ENCODE measurements around the gene SHISA6. TPM values are rescaled to one million over a fixed set of nuclear protein-coding genes. Genes with fewer than 3 reads are reported as not detected.

Gene SHISA6
- polyA plus RNA-seq, 1 of the 3 experiments (the other 2 are of a cell fraction): not detected

DNA sequence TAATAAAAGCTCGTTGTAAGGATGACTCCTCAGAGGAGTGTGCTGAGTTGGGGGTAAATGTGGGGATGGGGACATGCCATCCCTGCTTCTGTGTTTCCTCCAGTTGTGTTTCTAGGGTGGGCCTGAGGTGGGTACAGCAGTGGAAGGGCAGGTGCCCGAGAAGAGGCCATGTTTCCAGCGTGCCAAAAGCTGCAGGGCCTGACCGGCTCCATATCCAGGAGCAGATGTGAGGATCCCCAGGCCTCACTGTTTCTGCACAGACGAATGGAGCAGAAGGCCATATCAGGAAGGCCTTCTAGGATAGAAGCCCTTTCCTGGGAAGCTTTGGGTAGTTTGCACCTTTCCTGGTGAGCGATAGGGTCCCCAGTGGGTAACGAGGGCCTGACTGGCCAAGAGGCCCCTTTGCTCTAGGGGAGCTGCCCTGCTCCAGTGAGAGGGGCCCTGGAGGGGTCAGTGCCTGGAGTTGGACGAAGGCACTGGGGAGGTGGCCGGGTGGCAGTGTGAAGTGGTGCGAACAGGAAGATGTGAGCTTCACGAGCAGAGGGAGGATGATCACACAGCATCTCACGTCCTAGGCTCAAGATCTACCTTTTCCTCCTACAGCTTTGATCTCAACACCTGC lies 62.9 kb downstream of the SHISA6 start:
- Histone ChIP-seq H3K27me3 (ENCODE audit: insufficient read depth) (no peaks in the 10 kb centered on the region), H4K20me1 (ENCODE audit: insufficient read depth) (no peaks in the 10 kb centered on the region), H3K9ac (no peak overlapping the region), H3K4me1 (ENCODE audit: control insufficient read depth in 1 of 2, insufficient read depth in 2 of 2, low read depth in 1 of 2, low read length in 1 of 2) (no peaks in the 10 kb centered on the region), H3K4me2 (no peak overlapping the region), H3F3A (replicated peaks; ENCODE audit: insufficient read depth) (no peaks in the 10 kb centered on the region), H3K27ac (ENCODE audit: low read depth in 2 of 2, low read length in 1 of 2) (no peak overlapping the region), H3K9me3 (no peaks in the 10 kb centered on the region), H2AFZ (ENCODE audit: low read depth) (no peak overlapping the region), H3K4me3 (ENCODE audit: low read depth in 2 of 2, low read length in 1 of 2) (no peak overlapping the region), H3K9me2 (no peaks in the 10 kb centered on the region), H3K79me2 (ENCODE audit: insufficient read depth) (no peaks in the 10 kb centered on the region), H3K36me3 (replicated peaks in 1 of 2; ENCODE audit: control insufficient read depth in 1 of 2, insufficient read depth in 2 of 2, low read length in 1 of 2) (no peaks in the 10 kb centered on the region)
- WGBS (ENCODE audit: low lambda C conversion rate): 17% methylated on average over 10 of the region's 12 CpGs
- TF ChIP-seq TAF1 (IDR thresholded peaks at IDR 0.05; ENCODE audit: borderline replicate concordance, low read depth, low read length): no peak
- no peak for TF ChIP-seq FOXJ3 (CRISPR knock-in tag; IDR thresholded peaks at IDR 0.05)
- no peak for TF ChIP-seq POLR2AphosphoS5 (IDR thresholded peaks at IDR 0.05; ENCODE audit: low read depth, low read length)
- TF ChIP-seq SIN3A (IDR thresholded peaks at IDR 0.05; ENCODE audit: borderline replicate concordance, low read depth, low read length): no peak
- TF ChIP-seq EP300 (IDR thresholded peaks at IDR 0.05; ENCODE audit: borderline replicate concordance in 1 of 2, low read depth in 1 of 2, low read length in 1 of 2): no peak
- no peak for TF ChIP-seq ELF1 (IDR thresholded peaks at IDR 0.05)
- TF ChIP-seq NFIC (IDR thresholded peaks at IDR 0.05; ENCODE audit: borderline replicate concordance): no peak
- no peak for TF ChIP-seq TEAD4 (IDR thresholded peaks at IDR 0.05; ENCODE audit: borderline replicate concordance, insufficient read depth)
- no peak for TF ChIP-seq YY1 (IDR thresholded peaks at IDR 0.05; ENCODE audit: low read depth)
- TF ChIP-seq RAD21 (IDR thresholded peaks at IDR 0.05; ENCODE audit: low read length): no peak
- TF ChIP-seq, protein P1, sequence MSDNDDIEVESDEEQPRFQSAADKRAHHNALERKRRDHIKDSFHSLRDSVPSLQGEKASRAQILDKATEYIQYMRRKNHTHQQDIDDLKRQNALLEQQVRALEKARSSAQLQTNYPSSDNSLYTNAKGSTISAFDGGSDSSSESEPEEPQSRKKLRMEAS (IDR thresholded peaks at IDR 0.05; ENCODE audit: low read depth): no peak
- TF ChIP-seq USF2 (IDR thresholded peaks at IDR 0.05; ENCODE audit: borderline replicate concordance, low read depth, low read length): no peak
- TF ChIP-seq CHD2 (IDR thresholded peaks at IDR 0.05; ENCODE audit: low read length, partially characterized antibody): no peak
- TF ChIP-seq NRF1 (IDR thresholded peaks at IDR 0.05; ENCODE audit: low read depth, low read length): no peak
- TF ChIP-seq, protein P2, sequence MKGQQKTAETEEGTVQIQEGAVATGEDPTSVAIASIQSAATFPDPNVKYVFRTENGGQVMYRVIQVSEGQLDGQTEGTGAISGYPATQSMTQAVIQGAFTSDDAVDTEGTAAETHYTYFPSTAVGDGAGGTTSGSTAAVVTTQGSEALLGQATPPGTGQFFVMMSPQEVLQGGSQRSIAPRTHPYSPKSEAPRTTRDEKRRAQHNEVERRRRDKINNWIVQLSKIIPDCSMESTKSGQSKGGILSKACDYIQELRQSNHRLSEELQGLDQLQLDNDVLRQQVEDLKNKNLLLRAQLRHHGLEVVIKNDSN (IDR thresholded peaks at IDR 0.05; ENCODE audit: borderline replicate concordance, low read depth): no peak
- no peak for TF ChIP-seq GABPA (IDR thresholded peaks at IDR 0.05; ENCODE audit: low read depth)
- TF ChIP-seq, protein P3, sequence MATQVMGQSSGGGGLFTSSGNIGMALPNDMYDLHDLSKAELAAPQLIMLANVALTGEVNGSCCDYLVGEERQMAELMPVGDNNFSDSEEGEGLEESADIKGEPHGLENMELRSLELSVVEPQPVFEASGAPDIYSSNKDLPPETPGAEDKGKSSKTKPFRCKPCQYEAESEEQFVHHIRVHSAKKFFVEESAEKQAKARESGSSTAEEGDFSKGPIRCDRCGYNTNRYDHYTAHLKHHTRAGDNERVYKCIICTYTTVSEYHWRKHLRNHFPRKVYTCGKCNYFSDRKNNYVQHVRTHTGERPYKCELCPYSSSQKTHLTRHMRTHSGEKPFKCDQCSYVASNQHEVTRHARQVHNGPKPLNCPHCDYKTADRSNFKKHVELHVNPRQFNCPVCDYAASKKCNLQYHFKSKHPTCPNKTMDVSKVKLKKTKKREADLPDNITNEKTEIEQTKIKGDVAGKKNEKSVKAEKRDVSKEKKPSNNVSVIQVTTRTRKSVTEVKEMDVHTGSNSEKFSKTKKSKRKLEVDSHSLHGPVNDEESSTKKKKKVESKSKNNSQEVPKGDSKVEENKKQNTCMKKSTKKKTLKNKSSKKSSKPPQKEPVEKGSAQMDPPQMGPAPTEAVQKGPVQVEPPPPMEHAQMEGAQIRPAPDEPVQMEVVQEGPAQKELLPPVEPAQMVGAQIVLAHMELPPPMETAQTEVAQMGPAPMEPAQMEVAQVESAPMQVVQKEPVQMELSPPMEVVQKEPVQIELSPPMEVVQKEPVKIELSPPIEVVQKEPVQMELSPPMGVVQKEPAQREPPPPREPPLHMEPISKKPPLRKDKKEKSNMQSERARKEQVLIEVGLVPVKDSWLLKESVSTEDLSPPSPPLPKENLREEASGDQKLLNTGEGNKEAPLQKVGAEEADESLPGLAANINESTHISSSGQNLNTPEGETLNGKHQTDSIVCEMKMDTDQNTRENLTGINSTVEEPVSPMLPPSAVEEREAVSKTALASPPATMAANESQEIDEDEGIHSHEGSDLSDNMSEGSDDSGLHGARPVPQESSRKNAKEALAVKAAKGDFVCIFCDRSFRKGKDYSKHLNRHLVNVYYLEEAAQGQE (IDR thresholded peaks at IDR 0.05; ENCODE audit: low read depth, low read length): no peak
- no peak for TF ChIP-seq FOSL2 (IDR thresholded peaks at IDR 0.05; ENCODE audit: borderline replicate concordance, low read depth)
- no peak for TF ChIP-seq GATA2 (CRISPR knock-in tag; IDR thresholded peaks at IDR 0.05)
- no peak for DNase-seq
- ChIA-PET CTCF (interaction anchor here (1.6 kb wide), 1 partner anchor 9 kb away, joined by 4 read pairs; no protein-coding TSS in a partner anchor), POLR2A (no interaction called here)

Measured in SK-N-SH (cell line).